NCI-H2227 (cell line): ENCODE results near the gene ANO2.

Source experiments
- DNase-seq: peaks from one replicate; lab custom pipeline; 2025; ENCODE audit not compliant: unreplicated experiment; lab: John Stamatoyannopoulos, UW

Gene ANO2

GRCh38 chr12:5921027-5921909 lies 23.8 kb downstream of the ANO2 start:
- no peak for DNase-seq

DNA sequence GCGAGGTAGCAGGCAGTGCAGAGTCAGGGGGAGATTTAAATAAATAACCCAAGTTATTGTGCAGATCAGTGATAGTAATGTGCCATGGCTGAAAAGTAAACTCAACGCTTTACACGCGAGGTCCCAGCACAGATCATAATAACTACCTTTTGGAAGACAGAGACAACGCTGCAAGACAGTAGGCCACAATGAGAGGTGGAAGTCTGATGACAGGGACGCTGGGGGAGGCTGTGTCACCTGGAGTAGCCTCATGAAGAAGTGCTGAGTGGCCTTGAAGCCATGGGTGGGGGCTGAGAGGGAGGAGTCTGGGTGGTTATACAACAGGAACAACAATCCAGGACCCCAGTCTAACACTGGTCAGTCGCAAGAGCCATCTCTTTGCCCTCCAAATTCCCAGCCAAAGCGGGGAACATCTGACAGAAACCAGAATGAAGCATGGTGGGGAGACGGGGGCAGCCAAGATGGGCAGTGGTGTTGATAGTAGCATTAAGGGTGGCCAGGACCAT lies 28.2 kb downstream of the ANO2 start:
- DNase-seq = no peak

- no peak for DNase-seq
These were observed 29.5 kb downstream of the ANO2 start for GRCh38 chr12:5915511-5915910.

GRCh38 chr12:5914387-5915149 lies 30.5 kb downstream of the ANO2 start:
- DNase-seq = no peak

DNA sequence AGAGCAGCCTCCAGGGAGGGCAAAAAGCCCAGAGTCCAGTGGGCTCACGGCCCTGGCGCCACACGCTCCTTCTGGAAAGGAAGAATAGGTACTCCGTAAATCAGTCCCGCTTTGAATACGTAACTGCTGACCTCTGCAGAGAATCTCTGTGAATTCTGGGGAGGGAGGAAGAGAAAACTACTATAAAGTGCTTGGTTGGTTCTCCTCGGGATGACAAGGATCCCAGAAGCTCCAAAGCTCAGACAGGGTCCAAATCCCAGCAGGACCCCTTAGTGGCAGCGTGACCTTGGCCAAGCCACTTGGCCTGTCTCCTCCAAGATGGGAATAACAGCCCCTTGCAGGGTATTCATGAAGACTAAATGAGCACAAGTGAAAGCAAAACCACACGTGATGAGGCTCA lies 31.7 kb downstream of the ANO2 start:
- DNase-seq = no peak

DNA sequence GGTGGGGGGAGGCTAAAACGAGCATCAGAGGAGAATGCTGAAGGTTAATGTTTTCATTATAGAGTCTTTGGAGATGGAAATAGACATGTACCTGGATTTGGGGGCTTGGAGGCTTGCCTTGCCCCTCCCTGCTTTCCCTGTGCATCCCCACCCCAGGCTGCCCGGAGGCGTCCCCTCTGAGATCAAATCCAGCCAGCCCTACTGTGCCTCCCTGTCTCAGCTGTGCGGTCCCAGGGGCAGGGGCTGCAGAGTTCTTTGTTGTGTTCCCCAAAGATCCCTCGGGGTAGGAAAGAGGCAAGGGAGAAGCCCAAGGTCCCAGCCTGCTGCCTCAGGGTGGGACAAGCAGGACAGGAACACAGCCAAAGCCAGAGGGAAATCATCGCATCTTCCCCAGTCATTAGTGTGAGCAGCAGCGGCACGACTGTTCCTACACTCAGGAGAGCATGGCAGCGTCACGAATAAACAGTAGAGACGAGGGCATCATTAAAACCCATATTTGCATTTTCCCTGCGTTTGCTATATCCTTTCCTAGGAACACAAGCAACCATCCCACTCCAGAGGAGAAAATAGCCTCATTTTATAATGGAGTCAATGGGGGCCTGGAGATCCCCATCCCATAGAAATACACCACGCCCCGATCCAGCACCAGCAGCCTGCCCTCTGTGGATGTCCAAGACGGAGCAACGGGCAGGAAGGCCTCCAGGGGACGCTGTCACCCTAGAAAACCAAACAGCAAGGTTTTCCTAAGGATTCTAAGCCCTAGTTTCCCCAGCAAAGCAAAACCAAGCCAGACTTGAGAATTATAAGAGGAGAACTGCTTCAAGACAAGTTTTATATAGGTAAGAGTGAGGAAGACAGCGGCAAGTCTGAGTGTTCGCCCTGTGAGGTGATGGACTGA lies 32.4 kb downstream of the ANO2 start:
- DNase-seq = no peak

DNA sequence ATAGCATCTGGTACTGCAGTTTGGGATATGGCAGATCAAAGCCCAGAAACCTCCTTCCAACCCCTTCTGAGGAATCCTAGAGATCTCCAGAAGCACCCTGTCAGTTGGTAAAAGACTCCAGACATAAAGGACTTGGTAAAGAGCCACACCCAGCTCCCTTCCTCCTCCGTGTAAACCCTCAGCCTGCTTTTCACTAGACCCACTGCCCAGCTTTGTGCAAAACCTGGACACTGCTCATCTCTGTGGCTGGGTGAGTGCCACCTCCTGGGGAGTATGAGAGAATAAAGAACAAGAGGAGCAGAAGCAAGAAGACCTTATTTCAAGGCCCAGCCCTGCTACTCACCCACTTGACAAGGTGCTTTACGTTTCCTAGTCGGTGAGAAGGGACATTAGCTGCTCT lies 33.0 kb downstream of the ANO2 start:
- no peak for DNase-seq

GRCh38 chr12:5910790-5911548 lies 34.1 kb downstream of the ANO2 start:
- no peak for DNase-seq

DNA sequence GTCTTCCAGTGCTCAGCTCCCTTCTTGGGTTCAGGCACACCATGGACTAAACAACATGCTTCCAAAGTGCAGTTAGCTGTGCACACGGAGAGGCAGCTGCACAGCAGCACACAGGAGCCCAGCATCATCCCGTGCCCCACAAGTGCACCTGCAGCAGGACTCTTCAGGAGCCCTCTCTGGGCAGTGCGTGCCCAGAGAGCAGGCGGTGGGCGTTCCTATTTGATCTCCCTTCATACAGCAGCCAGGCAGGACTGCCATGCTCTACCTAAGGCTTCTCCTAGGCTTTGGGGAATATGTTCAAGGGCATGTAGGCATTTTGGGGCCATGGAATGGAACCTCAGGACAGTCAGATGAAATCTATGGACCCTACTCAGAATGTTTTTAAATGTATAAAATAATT lies 35.5 kb downstream of the ANO2 start:
- no peak for DNase-seq

DNA sequence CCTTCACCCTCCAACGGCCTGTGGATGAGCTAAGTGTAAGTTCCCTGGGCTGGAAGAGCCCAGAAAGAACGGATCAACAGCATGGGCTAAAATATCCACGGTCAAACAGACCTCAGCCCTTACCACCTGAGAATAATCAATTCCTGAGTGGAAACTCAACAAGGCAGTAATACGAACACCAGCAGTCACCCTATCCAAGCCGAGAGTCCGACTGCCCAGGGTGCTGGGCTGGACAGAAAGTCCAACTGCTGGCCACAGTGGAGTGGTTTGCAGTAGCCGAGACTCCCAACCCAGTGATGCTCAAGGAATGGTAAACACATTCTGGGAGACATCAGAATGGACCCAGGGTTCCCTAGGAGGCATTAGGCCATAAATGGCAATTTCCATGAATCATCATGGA lies 36.8 kb downstream of the ANO2 start:
- DNase-seq = no peak

GRCh38 chr12:5907807-5908206 lies 37.3 kb downstream of the ANO2 start:
- no peak for DNase-seq

GRCh38 chr12:5905757-5906156 lies 39.3 kb downstream of the ANO2 start:
- no peak for DNase-seq

DNA sequence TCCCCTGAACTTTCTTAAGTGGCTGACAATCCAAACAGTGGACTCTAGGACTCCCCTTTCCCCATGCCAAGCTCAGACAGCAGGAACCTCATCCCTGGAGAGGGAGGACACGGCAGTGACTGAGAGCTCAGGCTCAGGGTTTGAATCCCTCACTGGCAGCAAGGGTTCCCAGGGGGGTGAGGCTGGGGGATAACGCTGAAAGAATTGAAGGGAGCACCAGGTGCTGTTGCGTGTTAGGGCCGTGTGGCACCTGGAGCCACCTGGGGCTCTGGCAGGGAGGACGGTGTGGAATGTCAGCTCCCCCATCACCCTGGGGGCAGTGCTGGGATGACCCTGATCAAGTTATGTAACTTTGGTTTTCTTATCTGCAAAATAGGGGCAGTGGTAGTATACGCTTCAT lies 40.1 kb downstream of the ANO2 start:
- no peak for DNase-seq

DNA sequence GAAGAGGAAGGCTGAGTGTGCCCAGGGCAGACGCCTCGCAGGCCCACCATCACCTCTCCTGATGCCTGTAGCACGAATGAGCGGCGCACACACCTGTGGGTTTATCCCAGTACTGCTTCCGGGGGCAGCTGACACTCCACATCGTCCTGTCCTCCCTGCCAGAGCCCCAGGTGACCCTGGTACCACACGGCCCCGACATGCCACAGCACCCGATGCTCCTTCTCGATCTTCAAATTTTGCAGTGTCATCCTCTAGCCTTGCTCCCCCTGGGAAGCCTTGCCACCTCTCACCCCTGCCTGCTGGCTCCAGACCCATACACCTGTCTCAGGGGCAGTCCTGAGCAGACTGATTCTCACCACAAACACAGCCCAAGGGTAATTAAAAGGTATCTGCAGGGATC lies 40.6 kb downstream of the ANO2 start:
- no peak for DNase-seq

GRCh38 chr12:5902736-5903135 lies 42.3 kb downstream of the ANO2 start:
- no peak for DNase-seq

GRCh38 chr12:5901416-5901815 lies 43.6 kb downstream of the ANO2 start:
- no peak for DNase-seq

- peak; percentile 59 for DNase-seq
These were observed 44.4 kb downstream of the ANO2 start for GRCh38 chr12:5900533-5901205.

GRCh38 chr12:5900076-5900475 lies 45.0 kb downstream of the ANO2 start:
- no peak for DNase-seq

GRCh38 chr12:5899675-5900074 lies 45.4 kb downstream of the ANO2 start:
- no peak for DNase-seq

GRCh38 chr12:5898874-5899273 lies 46.2 kb downstream of the ANO2 start:
- no peak for DNase-seq
